H1 (cell line): ENCODE data around the gene TRDN. TPM values are rescaled to one million over a fixed set of nuclear protein-coding genes. Genes with fewer than 3 reads are reported as not detected.

Experiments used
- CHD2 ChIP-seq: IDR thresholded peaks from 2 replicates; pipeline ENCODE4 v1.6.1; 2012; ENCODE audit warnings: low read length, improper control_type of control experiment
- POLR2AphosphoS5 ChIP-seq: IDR thresholded peaks from 2 replicates; pipeline ENCODE4 v1.6.1; 2011; ENCODE audit warnings: low read depth, low read length
- RFX5 ChIP-seq: IDR thresholded peaks from 2 replicates; pipeline ENCODE4 v1.6.1; 2011; ENCODE audit warnings: low read depth, low read length, improper control_type of control experiment, borderline replicate concordance
- SP2 ChIP-seq: IDR thresholded peaks from 2 replicates; pipeline ENCODE4 v1.6.1; 2012; ENCODE audit warnings: mild to moderate bottlenecking, low read length, inconsistent platforms
- polyA plus RNA-seq, 7 experiments: library from polyadenylated mRNA; depleted of rRNA in 3 of 7; stranded (reverse) in 5 of 7; unstranded in 2 of 7; fragments of >200 nt in 5 of 7; fragments of 200-250 nt in 2 of 7; gene quantifications; 1 replicate in 5 of 7; 2 replicates in 1 of 7; 4 replicates in 1 of 7; pipeline versions ENCODE4 v1.2.1 to v1.2.3, GENCODE V29; 2011 to 2013; ENCODE audit warnings: missing spikeins in 2 of 7, mixed read lengths in 2 of 7
- total RNA-seq: library from RNA; stranded (reverse); fragmentation: NEBNext Ultra II Directional; extraction: Animal tissue kit (Norgen Biotek cat#: 25700); gene quantifications from 2 replicates; pipeline ENCODE4 v1.2.1, GENCODE V29; 2021
- TF ChIP-seq, protein P1 (sequence below), 3 experiments: IDR thresholded peaks; 1 replicate in 2 of 3; 2 replicates in 1 of 3; pipeline versions ENCODE4 v1.5.1 to v1.6.1; 2011; ENCODE audit warnings: low read length in 3 of 3, mild to moderate bottlenecking in 3 of 3, inconsistent platforms in 2 of 3, low read depth in 1 of 3, moderate library complexity in 1 of 3; ENCODE audit not compliant: insufficient read depth in 1 of 3; ENCODE audit errors: control extremely low read depth in 1 of 3

The TRDN gene
- total and polyA plus RNA-seq, 2 of the 8 experiments (the other 6 are each of a cell fraction or from before 2014, with no cell fraction given), result 1.6 to 41.6 TPM

- TF ChIP-seq, protein P1, sequence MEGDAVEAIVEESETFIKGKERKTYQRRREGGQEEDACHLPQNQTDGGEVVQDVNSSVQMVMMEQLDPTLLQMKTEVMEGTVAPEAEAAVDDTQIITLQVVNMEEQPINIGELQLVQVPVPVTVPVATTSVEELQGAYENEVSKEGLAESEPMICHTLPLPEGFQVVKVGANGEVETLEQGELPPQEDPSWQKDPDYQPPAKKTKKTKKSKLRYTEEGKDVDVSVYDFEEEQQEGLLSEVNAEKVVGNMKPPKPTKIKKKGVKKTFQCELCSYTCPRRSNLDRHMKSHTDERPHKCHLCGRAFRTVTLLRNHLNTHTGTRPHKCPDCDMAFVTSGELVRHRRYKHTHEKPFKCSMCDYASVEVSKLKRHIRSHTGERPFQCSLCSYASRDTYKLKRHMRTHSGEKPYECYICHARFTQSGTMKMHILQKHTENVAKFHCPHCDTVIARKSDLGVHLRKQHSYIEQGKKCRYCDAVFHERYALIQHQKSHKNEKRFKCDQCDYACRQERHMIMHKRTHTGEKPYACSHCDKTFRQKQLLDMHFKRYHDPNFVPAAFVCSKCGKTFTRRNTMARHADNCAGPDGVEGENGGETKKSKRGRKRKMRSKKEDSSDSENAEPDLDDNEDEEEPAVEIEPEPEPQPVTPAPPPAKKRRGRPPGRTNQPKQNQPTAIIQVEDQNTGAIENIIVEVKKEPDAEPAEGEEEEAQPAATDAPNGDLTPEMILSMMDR (IDR thresholded peaks at IDR 0.05; ENCODE audit: control extremely low read depth in 1 of 3, insufficient read depth in 1 of 3, low read depth in 1 of 3, low read length in 3 of 3), result no peak
- TF ChIP-seq POLR2AphosphoS5 (no peak), SP2 (no peak), CHD2 (no peak), RFX5 (no peak)
These were observed 7.3 kb downstream of the TRDN start (continued) for GRCh38 chr6:123629258-123629941.
